Neural cell (in vitro differentiated cells): ENCODE measurements around the gene KCNA10. TPM values are rescaled to one million over a fixed set of nuclear protein-coding genes. Genes with fewer than 3 reads are reported as not detected.

Experiments
- H2AFZ ChIP-seq: fragments of 200-600, 300-800 bp; sonication (generic), shearing (Covaris generic); 2 replicates; pipeline ENCODE4 v1.6.0; 2014; ENCODE audit warnings: low read depth, mild to moderate bottlenecking, antibody characterized with exemption, low read length, moderate library complexity
- H3F3A ChIP-seq: fragments of 200-600 bp; shearing (Covaris generic); 2 replicates; pipeline ENCODE4 v1.6.1; 2016; ENCODE audit warnings: mild to moderate bottlenecking, moderate library complexity, mixed read lengths, antibody characterized with exemption, low read length; ENCODE audit not compliant: insufficient read depth, poor library complexity, severe bottlenecking
- H3K27ac ChIP-seq: fragments of 200-600, 300-800 bp; sonication (generic), shearing (Covaris generic); 2 replicates; pipeline ENCODE4 v1.5.1; 2014; ENCODE audit warnings: mild to moderate bottlenecking, low read length, moderate library complexity
- H3K27me3 ChIP-seq: fragments of 300-800, 200-600 bp; sonication (generic), shearing (Covaris generic); 2 replicates; pipeline ENCODE4 v1.6.0; 2014; ENCODE audit warnings: mild to moderate bottlenecking, low read depth, low read length, moderate library complexity; ENCODE audit not compliant: insufficient read depth
- H3K36me3 ChIP-seq: fragments of 300-800, 200-600 bp; sonication (generic), shearing (Covaris generic); 2 replicates; pipeline ENCODE4 v1.5.1; 2014; ENCODE audit warnings: mild to moderate bottlenecking, antibody characterized with exemption, low read length, moderate library complexity; ENCODE audit not compliant: insufficient read depth
- H3K4me2 ChIP-seq: fragments of 300-800, 200-600 bp; sonication (generic), shearing (Covaris generic); 2 replicates; pipeline ENCODE4 v1.6.0; 2014; ENCODE audit warnings: mild to moderate bottlenecking, low read length
- H3K4me3 ChIP-seq: fragments of 300-800, 200-600 bp; sonication (generic), shearing (Covaris generic); 2 replicates; pipeline ENCODE4 v1.5.1; 2014; ENCODE audit warnings: mild to moderate bottlenecking, low read length, moderate library complexity
- H3K79me2 ChIP-seq: fragments of 200-600 bp; shearing (Covaris generic); replicated peaks from 2 replicates; pipeline ENCODE4 v1.6.0; 2014; ENCODE audit warnings: mild to moderate bottlenecking, low read length, moderate library complexity; ENCODE audit not compliant: insufficient read depth
- H3K9ac ChIP-seq: fragments of 300-800, 200-600 bp; sonication (generic), shearing (Covaris generic); 2 replicates; pipeline ENCODE4 v1.6.1; 2016; ENCODE audit warnings: mild to moderate bottlenecking, low read length, mixed read lengths
- H3K9me2 ChIP-seq: fragments of 200-600 bp; shearing (Covaris generic); 2 replicates; pipeline ENCODE4 v1.6.1; 2016; ENCODE audit warnings: mild to moderate bottlenecking, low read length, mixed read lengths; ENCODE audit not compliant: insufficient read depth
- H3K9me3 ChIP-seq: fragments of 200-600, 300-800 bp; sonication (generic), shearing (Covaris generic); 2 replicates; pipeline ENCODE4 v1.6.1; 2016; ENCODE audit warnings: mild to moderate bottlenecking, mixed run types, low read length, moderate library complexity, mixed read lengths
- H4K20me1 ChIP-seq: fragments of 200-600 bp; shearing (Covaris generic); 2 replicates; pipeline ENCODE4 v1.6.1; 2016; ENCODE audit warnings: mild to moderate bottlenecking, mixed run types; ENCODE audit not compliant: insufficient read depth
- CTCF ChIP-seq: fragments of 450-650 bp; IDR thresholded peaks from 2 replicates; pipeline ENCODE4 v1.5.1; 2014; ENCODE audit warnings: antibody characterized with exemption, mild to moderate bottlenecking, moderate library complexity; ENCODE audit not compliant: poor library complexity, severe bottlenecking
- EP300 ChIP-seq: fragments of 450-650 bp; conservative IDR thresholded peaks from 2 replicates; pipeline ENCODE4 v1.6.1; 2014; ENCODE audit warnings: antibody characterized with exemption, mild to moderate bottlenecking, moderate library complexity; ENCODE audit not compliant: poor library complexity, severe bottlenecking
- EZH2 ChIP-seq: fragments of 200-600, 300-800 bp; shearing (Covaris generic), sonication (generic); IDR thresholded peaks from 2 replicates; pipeline ENCODE4 v1.6.1; 2014; ENCODE audit warnings: antibody characterized with exemption, low read length, borderline replicate concordance, mild to moderate bottlenecking; ENCODE audit not compliant: insufficient read depth, poor library complexity, severe bottlenecking
- MXI1 ChIP-seq: fragments of 450-650 bp; conservative IDR thresholded peaks from 2 replicates; pipeline ENCODE4 v1.6.1; 2014; ENCODE audit warnings: antibody characterized with exemption, mild to moderate bottlenecking; ENCODE audit not compliant: poor library complexity, severe bottlenecking
- POLR2AphosphoS5 ChIP-seq: IDR thresholded peaks from 2 replicates; pipeline ENCODE4 v1.6.1; 2012
- RAD21 ChIP-seq: fragments of 450-650 bp; conservative IDR thresholded peaks from 2 replicates; pipeline ENCODE4 v1.6.1; 2014; ENCODE audit warnings: antibody characterized with exemption, mild to moderate bottlenecking, moderate library complexity
- REST ChIP-seq: IDR thresholded peaks from 2 replicates; pipeline ENCODE4 v1.6.1; 2012; ENCODE audit warnings: borderline replicate concordance
- SMC3 ChIP-seq: fragments of 450-650 bp; conservative IDR thresholded peaks from 2 replicates; pipeline ENCODE4 v1.6.1; 2014; ENCODE audit warnings: antibody characterized with exemption, mild to moderate bottlenecking, moderate library complexity; ENCODE audit not compliant: poor library complexity
- TAF1 ChIP-seq: IDR thresholded peaks from 2 replicates; pipeline ENCODE4 v1.6.1; 2012; ENCODE audit warnings: low read depth
- polyA plus RNA-seq: library from polyadenylated mRNA; depleted of rRNA; stranded (reverse); fragments of >200 nt; gene quantifications from 2 replicates; pipeline ENCODE4 v1.2.3, GENCODE V29; 2014

KCNA10 gene
- polyA plus RNA-seq, 1 donor from 2014 or later: not detected

- Histone ChIP-seq H3K9me3 (no peaks in the 10 kb centered on the region), H2AFZ (no peak overlapping the region), H3K27me3 (peaks cover 1% of the 10 kb centered on the region), H3K4me3 (no peak overlapping the region), H4K20me1 (no peaks in the 10 kb centered on the region), H3K9me2 (no peaks in the 10 kb centered on the region), H3K79me2 (no peaks in the 10 kb centered on the region), H3K36me3 (no peaks in the 10 kb centered on the region), H3K4me2 (no peak overlapping the region), H3K9ac (no peak overlapping the region), H3F3A (no peaks in the 10 kb centered on the region), H3K27ac (no peak overlapping the region)
- no peak for TF ChIP-seq TAF1
- no peak for TF ChIP-seq REST
- TF ChIP-seq EP300: no peak
- no peak for TF ChIP-seq POLR2AphosphoS5
- no peak for TF ChIP-seq RAD21
- no peak for TF ChIP-seq MXI1
- TF ChIP-seq SMC3: no peak
- TF ChIP-seq EZH2: no peak
- no peak for TF ChIP-seq CTCF
Measured at GRCh38 chr1:110529011-110529410, 10.0 kb upstream of the KCNA10 start.

GRCh38 chr1:110526201-110526780, 7.3 kb upstream of the KCNA10 start:
- TF ChIP-seq SMC3: no peak
- TF ChIP-seq MXI1: no peak
- TF ChIP-seq POLR2AphosphoS5: no peak
- no peak for TF ChIP-seq TAF1
- TF ChIP-seq EZH2: no peak
- H4K20me1 ChIP-seq: no peaks in the 10 kb centered on the region
- H3K4me2 ChIP-seq: no peak overlapping the region
- H3K4me3 ChIP-seq: no peak overlapping the region
- H3K9ac ChIP-seq: no peak overlapping the region
- no peaks in the 10 kb centered on the region for H3K36me3 ChIP-seq
- H3K9me2 ChIP-seq: no peaks in the 10 kb centered on the region
- H3K9me3 ChIP-seq: no peaks in the 10 kb centered on the region
- H2AFZ ChIP-seq: no peak overlapping the region
- no peaks in the 10 kb centered on the region for H3K79me2 ChIP-seq
- H3K27ac ChIP-seq: no peak overlapping the region
- H3K27me3 ChIP-seq: peaks cover 18% of the 10 kb centered on the region
- H3F3A ChIP-seq: no peaks in the 10 kb centered on the region
